GM12864 (cell line): ENCODE results near the gene TMEM200C.

Source experiments
- DNase-seq: peaks from one replicate; pipeline ENCODE4 v3.0.0-alpha.2; 2011; ENCODE audit warnings: low read depth
- H3K4me3 ChIP-seq: 2 replicates; pipeline ENCODE4 v1.5.1; 2011; ENCODE audit warnings: mild to moderate bottlenecking, low read depth, low read length, control low read depth
- TF ChIP-seq, protein P1 (sequence below): IDR thresholded peaks from 2 replicates; pipeline ENCODE4 v1.5.1; 2011; ENCODE audit warnings: low read depth, mild to moderate bottlenecking, moderate library complexity, low read length, control low read depth, inconsistent platforms; ENCODE audit errors: missing control alignments

TMEM200C gene

DNA sequence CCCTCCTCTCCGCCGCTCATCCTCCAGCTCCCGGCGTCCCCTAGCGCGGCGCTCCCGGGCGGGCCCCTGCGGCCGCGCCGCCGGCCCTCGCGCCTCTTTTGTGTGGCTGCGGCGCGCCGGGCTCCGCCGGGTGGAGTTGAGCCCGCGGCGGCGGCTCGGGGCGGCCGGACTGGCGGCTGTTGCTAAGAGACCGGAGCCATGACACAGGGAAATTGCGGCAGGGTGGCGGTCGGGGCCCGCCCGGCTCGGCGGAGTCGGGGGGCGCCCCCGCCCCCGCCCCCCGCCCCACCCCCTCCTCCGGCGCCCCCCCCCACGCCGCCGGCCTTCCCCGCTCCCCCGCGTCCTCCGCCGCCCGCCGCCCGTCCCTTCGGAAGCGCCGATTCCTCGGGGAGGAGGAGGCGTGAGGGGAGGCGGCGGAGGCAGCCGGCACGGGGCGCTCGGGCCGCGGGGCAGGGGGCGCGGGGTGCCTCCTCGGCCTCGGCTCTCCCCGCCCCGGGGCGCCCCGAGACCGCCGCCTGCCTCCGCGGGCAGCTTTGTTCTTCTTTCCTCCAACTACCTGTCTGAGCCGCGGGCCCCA is at the start of gene TMEM200C:
TSS of gene TMEM200C (minus strand) at position 224 of the 577 bp plus-strand sequence. CDS start 3,459 bp downstream, outside the sequence.
- DNase-seq = no peak
- TF ChIP-seq, protein P1, sequence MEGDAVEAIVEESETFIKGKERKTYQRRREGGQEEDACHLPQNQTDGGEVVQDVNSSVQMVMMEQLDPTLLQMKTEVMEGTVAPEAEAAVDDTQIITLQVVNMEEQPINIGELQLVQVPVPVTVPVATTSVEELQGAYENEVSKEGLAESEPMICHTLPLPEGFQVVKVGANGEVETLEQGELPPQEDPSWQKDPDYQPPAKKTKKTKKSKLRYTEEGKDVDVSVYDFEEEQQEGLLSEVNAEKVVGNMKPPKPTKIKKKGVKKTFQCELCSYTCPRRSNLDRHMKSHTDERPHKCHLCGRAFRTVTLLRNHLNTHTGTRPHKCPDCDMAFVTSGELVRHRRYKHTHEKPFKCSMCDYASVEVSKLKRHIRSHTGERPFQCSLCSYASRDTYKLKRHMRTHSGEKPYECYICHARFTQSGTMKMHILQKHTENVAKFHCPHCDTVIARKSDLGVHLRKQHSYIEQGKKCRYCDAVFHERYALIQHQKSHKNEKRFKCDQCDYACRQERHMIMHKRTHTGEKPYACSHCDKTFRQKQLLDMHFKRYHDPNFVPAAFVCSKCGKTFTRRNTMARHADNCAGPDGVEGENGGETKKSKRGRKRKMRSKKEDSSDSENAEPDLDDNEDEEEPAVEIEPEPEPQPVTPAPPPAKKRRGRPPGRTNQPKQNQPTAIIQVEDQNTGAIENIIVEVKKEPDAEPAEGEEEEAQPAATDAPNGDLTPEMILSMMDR = no peak
- H3K4me3 ChIP-seq = peak within 1 kb of the TSS; percentile 31

DNA sequence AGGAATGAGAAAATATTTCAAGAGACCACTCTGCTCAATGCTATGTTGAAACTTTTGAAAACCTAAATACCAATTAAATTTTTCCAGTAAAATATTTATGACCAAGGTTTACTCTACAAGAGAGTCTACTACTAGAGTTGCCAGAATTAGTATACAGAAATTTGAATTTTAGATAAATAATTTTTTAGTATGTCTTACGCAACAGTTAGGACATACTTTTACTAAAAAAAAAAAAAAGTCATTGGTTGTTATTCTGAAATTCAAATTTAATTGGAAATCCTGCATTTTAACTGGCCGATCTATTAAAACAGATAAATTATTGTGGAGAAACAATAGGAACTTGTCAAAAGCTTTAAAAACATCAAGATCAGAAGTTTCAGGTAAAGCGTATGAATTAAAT is 49.1 kb upstream of the TMEM200C start:
- DNase-seq = no peak
- H3K4me3 ChIP-seq = no peak overlapping the region
- TF ChIP-seq, protein P1 = no peak

DNA sequence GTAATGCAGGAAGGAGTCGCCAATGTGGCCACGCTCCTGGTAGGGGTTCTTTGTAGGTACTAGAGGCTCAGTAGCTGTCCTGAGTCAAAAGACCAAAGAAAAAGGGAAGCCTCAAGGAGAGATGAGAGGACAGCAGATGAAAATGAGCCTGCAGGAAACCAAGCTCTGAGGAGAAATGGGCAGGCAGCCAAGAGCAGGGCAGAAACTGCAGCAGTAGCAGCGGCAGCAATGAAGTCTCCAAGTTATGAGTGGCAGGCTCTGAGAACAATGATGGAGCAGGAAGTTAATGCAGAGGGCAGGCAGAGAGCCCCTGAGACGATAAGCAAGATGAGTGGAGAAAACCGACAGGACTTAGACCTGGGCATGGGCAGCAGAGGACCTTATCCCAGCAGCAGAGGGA is 48.2 kb upstream of the TMEM200C start:
- DNase-seq = no peak
- TF ChIP-seq, protein P1 = no peak
- no peak overlapping the region for H3K4me3 ChIP-seq

DNA sequence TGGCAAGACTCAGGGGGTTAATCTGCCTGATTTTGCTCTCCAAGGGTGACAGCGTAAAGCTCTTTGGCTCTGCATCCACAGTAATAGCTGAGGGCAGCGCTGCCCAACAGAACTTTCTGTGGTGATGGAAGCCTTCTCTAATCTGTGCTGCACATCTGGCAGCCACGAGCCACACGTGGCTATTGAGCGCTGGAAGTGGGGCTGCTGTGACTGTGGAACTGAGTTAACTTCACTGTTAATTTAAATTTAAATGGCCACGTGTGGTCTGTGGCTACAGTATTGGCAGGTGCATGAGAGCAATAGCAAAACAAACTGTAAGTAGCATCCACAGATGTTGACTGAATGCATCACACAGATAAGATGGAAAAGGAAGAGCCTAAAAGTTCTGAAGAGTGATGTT is 47.3 kb upstream of the TMEM200C start:
- DNase-seq = no peak
- TF ChIP-seq, protein P1 = no peak
- no peak overlapping the region for H3K4me3 ChIP-seq

DNA sequence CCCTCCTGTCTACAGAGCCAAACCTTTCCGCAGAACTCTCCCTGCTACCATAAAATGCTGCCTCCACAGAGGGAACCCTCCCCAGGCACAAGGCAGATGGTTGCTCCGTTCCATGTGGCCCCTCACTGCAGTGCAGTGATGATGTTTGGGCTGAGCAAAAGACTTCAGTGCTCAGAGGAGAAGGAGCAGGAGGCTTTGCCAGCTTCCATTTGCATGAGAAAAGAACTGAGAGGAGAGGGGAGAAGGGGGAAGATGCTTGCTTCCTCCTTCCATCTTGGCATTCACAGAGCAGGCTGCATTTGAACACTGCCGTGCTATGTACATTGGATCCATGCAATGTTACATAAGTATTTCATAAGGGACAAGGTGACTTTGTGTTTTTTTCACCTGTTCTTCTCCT is 46.6 kb upstream of the TMEM200C start:
- DNase-seq = no peak
- TF ChIP-seq, protein P1 = no peak
- no peak overlapping the region for H3K4me3 ChIP-seq

DNA sequence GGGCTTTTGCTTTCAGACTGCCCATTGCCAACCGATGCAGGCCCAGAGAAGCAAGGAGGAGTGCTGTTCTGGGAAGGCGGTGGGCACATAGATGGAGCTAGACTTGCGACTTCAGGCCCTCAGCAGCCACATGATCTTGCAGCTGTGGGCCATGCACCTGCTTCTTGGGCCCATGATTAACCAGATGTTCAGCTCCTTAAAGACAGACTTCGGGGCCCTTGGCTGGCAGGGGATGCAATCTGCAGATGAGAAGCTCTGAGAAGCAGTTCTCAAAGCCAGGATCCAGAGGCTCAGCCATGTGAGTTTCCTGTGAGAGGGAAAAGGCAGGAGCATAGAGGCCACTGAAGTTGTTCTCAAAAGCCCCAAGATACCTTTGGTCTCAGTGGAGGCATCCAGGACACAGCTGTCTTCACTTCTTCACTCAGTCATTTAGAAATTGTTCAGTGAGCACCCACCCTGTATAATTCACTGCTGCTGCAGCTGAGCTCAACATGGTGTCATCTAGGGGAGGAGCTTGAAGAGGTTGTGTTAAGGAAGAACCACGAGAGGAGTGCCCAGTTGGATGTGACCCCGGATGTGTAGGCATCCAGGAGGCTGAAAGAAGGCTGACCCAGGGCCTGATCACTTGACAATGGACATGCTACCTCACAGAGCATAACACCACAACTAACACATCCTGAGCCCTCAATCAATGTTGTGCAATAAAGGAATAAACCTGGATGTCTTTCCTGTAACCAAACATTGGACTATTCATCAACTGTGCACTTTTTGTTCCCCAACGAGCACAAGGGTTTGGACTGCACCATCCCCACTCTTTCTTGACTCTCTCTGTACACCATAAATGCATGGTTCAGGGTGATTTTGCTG is 44.7 kb upstream of the TMEM200C start:
- no peak overlapping the region for H3K4me3 ChIP-seq
- no peak for DNase-seq
- TF ChIP-seq, protein P1 = no peak
